Ishikawa (cell line): ENCODE data around the gene HOXB4.

ENCODE experiments used
- CEBPB ChIP-seq: IDR thresholded peaks from 2 replicates; pipeline ENCODE4 v1.6.1; 2012
- CREB1 ChIP-seq: IDR thresholded peaks from 2 replicates; pipeline ENCODE4 v1.6.1; 2012; ENCODE audit warnings: low read depth
- EGR1 ChIP-seq: IDR thresholded peaks from 2 replicates; pipeline ENCODE4 v1.6.1; 2012
- EP300 ChIP-seq: IDR thresholded peaks from 2 replicates; pipeline ENCODE4 v1.6.1; 2012; ENCODE audit warnings: borderline replicate concordance
- FOXM1 ChIP-seq: IDR thresholded peaks from 2 replicates; pipeline ENCODE4 v1.6.1; 2012; ENCODE audit warnings: low read depth, borderline replicate concordance
- NFIC ChIP-seq: IDR thresholded peaks from 2 replicates; pipeline ENCODE4 v1.6.1; 2012
- RAD21 ChIP-seq: IDR thresholded peaks from 2 replicates; pipeline ENCODE4 v1.6.1; 2012; ENCODE audit warnings: low read depth
- TAF1 ChIP-seq: IDR thresholded peaks from 2 replicates; pipeline ENCODE4 v1.6.1; 2012; ENCODE audit warnings: low read depth, mild to moderate bottlenecking
- TCF12 ChIP-seq: IDR thresholded peaks from 2 replicates; pipeline ENCODE4 v1.6.1; 2012; ENCODE audit warnings: low read depth
- TEAD4 ChIP-seq: IDR thresholded peaks from 2 replicates; pipeline ENCODE4 v1.6.1; 2012
- YY1 ChIP-seq: IDR thresholded peaks from 2 replicates; pipeline ENCODE4 v1.6.1; 2012; ENCODE audit warnings: low read depth
- ZBTB7A ChIP-seq: IDR thresholded peaks from 2 replicates; pipeline ENCODE4 v1.6.1; 2012; ENCODE audit warnings: low read depth
- TF ChIP-seq, protein P1 (sequence below): IDR thresholded peaks from 2 replicates; pipeline ENCODE4 v1.6.1; 2012
- TF ChIP-seq, protein P2 (sequence below): IDR thresholded peaks from 2 replicates; pipeline ENCODE4 v1.6.1; 2012
- TF ChIP-seq, protein P3 (sequence below): IDR thresholded peaks from 2 replicates; pipeline ENCODE4 v1.6.1; 2012; ENCODE audit warnings: low read depth, mild to moderate bottlenecking

HOXB4 gene

DNA sequence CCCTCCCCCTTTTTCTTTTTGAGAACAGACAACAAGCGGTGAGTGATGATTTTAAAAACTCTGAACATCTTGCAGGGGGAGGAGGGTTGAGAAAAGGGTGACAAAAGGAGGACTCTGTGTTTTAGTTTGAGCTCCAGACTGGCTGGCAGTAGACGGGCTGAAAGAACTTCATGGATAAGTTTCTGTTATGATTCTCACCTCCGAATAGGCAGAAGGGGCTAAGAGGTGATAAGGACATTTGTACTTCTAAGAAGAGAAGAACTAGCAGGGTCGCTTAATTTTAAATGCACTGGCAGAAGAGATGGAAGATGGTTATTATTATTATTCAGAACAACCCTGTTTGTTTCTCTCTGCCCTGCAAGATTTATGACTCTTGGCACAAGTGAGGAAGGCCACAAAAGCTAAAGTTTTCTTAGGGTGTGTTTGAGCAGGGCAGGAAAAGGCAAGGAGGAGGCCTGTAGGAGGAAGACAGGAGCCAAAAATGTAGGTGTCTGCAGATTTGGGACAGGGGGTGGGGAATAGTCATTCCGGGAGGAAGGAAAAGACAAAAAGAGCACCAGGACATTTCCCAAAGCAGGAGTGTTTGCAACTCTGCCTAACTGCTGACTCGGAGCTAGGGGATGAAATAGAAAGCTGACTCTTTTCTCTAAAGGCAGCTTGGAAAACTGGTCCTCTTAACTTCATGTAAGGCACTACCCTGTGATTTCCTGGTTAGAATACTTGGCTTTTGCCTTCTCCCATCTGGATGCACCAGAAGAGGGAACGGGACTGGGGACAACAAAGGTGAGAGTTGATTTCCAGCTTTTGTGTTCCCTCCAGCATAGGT, 21.4 kb downstream of the HOXB4 start:
- TF ChIP-seq, protein P1, sequence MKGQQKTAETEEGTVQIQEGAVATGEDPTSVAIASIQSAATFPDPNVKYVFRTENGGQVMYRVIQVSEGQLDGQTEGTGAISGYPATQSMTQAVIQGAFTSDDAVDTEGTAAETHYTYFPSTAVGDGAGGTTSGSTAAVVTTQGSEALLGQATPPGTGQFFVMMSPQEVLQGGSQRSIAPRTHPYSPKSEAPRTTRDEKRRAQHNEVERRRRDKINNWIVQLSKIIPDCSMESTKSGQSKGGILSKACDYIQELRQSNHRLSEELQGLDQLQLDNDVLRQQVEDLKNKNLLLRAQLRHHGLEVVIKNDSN: no peak
- TF ChIP-seq FOXM1: no peak
- no peak for TF ChIP-seq NFIC
- TF ChIP-seq YY1: no peak
- TF ChIP-seq CREB1: no peak
- no peak for TF ChIP-seq ZBTB7A
- TF ChIP-seq, protein P2, sequence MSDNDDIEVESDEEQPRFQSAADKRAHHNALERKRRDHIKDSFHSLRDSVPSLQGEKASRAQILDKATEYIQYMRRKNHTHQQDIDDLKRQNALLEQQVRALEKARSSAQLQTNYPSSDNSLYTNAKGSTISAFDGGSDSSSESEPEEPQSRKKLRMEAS: no peak
- TF ChIP-seq TEAD4: no peak
- no peak for TF ChIP-seq TCF12
- TF ChIP-seq, protein P3, sequence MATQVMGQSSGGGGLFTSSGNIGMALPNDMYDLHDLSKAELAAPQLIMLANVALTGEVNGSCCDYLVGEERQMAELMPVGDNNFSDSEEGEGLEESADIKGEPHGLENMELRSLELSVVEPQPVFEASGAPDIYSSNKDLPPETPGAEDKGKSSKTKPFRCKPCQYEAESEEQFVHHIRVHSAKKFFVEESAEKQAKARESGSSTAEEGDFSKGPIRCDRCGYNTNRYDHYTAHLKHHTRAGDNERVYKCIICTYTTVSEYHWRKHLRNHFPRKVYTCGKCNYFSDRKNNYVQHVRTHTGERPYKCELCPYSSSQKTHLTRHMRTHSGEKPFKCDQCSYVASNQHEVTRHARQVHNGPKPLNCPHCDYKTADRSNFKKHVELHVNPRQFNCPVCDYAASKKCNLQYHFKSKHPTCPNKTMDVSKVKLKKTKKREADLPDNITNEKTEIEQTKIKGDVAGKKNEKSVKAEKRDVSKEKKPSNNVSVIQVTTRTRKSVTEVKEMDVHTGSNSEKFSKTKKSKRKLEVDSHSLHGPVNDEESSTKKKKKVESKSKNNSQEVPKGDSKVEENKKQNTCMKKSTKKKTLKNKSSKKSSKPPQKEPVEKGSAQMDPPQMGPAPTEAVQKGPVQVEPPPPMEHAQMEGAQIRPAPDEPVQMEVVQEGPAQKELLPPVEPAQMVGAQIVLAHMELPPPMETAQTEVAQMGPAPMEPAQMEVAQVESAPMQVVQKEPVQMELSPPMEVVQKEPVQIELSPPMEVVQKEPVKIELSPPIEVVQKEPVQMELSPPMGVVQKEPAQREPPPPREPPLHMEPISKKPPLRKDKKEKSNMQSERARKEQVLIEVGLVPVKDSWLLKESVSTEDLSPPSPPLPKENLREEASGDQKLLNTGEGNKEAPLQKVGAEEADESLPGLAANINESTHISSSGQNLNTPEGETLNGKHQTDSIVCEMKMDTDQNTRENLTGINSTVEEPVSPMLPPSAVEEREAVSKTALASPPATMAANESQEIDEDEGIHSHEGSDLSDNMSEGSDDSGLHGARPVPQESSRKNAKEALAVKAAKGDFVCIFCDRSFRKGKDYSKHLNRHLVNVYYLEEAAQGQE: no peak
- no peak for TF ChIP-seq EP300
- no peak for TF ChIP-seq TAF1
- no peak for TF ChIP-seq CEBPB
- TF ChIP-seq RAD21: no peak
- TF ChIP-seq EGR1: no peak

DNA sequence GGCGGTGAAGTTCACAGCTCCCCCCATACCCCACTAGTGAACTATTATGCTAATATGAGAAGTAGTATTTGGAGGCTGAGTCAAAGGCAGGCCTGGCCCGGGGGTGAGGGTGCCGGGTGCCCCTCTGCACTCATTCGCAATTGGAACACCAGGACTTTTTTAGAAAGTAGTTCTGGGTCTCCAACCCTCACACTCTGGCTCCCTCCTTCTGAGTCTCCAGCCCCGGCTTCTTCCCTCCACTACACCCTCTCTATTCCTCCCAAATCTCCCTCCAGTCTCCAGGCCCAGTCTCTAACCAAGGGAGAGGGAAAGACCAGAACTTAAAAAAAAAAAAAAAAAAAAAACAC, 21.9 kb downstream of the HOXB4 start:
- TF ChIP-seq, protein P2: no peak
- TF ChIP-seq NFIC: no peak
- TF ChIP-seq, protein P1: no peak
- no peak for TF ChIP-seq RAD21
- TF ChIP-seq CREB1: no peak
- TF ChIP-seq YY1: no peak
- no peak for TF ChIP-seq FOXM1
- TF ChIP-seq TAF1: no peak
- TF ChIP-seq, protein P3: no peak
- TF ChIP-seq TCF12: no peak
- no peak for TF ChIP-seq ZBTB7A
- TF ChIP-seq CEBPB: no peak
- TF ChIP-seq EP300: no peak
- no peak for TF ChIP-seq EGR1
- TF ChIP-seq TEAD4: no peak

DNA sequence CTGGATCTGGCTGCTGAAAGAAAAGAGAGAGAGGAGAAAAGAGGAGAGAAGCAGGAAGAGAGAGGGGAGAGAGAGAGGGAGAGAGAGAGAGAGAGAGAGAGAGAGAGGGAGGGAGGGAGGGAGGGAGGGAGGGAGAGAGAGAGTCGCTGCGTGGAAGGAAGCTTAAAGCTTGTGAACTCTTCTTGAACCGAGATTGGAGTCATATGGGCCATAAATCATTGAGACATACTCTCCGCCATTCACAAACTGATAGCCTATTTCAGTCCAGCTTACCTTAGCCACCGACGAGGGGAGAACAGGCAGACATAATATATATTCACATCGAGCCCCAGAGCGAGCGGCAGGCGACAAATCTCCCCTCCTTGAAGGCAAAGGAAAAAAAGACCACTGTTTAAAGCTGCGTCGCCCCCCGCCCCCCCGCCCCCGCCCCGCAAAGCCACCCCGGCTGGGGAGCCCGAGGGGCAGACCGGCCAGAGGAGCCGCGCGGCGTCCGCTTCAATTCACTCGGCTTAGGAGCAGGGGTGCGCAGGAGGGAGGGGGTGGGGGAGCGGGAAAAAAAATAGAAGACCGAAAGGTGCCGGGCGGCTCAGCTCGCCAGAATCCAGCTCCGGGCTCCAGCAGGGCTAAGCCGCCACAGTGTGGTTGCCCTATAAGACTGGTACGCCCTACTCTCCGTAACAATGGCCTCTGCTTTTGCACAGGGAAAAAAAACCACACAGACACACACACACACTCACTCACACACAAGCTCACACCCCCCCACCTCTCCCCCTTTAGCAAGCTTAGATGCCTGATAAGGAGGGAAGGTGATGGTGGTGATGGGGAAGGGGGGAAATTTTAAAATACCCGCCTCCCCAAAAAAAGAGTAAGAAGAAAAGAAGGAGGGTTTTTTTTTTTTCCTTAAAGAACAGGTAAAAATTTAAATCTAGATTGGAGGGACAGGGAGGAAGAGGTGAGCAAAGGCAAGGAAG, 22.6 kb downstream of the HOXB4 start:
- TF ChIP-seq RAD21: no peak
- TF ChIP-seq TAF1: no peak
- no peak for TF ChIP-seq FOXM1
- TF ChIP-seq YY1: no peak
- TF ChIP-seq, protein P3: no peak
- TF ChIP-seq ZBTB7A: no peak
- no peak for TF ChIP-seq TEAD4
- TF ChIP-seq, protein P2: no peak
